WTC11 (cell line): Measurements from ENCODE around the gene AMPD3. TPM values are rescaled to one million over a fixed set of nuclear protein-coding genes. Genes with fewer than 3 reads are reported as not detected.

Source experiments
- ATAC-seq: fragments of 200-7000 bp; cut with Tn5 transposase; 2 replicates; pipeline ENCODE4 v1.10.0; 2021; ENCODE audit warnings: mild to moderate bottlenecking, moderate library complexity
- CTCF ChIA-PET: fragments of 300-600 bp; sonication (Branson Sonifier 250); formaldehyde crosslinking; loops from one replicate; lab custom pipeline; 2021; ENCODE audit warnings: antibody characterized with exemption; lab: Charles Lee
- POLR2A ChIA-PET: fragments of 350-600 bp; sonication (Branson Sonifier 250); formaldehyde crosslinking; loops from one replicate; lab custom pipeline; 2021; ENCODE audit warnings: antibody characterized with exemption; lab: Charles Lee
- DNase-seq: peaks from one replicate; pipeline ENCODE4 v3.0.0; 2021; ENCODE audit warnings: low spot score
- H3K27ac Mint-ChIP-seq: 2 replicates; pipeline ENCODE4 v1.8.0; 2021; ENCODE audit warnings: mixed read lengths
- H3K27me3 Mint-ChIP-seq: 2 replicates; pipeline ENCODE4 v1.8.0; 2021; ENCODE audit warnings: low read depth, mild to moderate bottlenecking, moderate library complexity, mixed read lengths
- H3K36me3 Mint-ChIP-seq: 2 replicates; pipeline ENCODE4 v1.8.0; 2021; ENCODE audit warnings: mixed read lengths
- H3K4me1 Mint-ChIP-seq: 2 replicates; pipeline ENCODE4 v1.8.0; 2022; ENCODE audit warnings: mixed read lengths
- H3K4me3 Mint-ChIP-seq: 2 replicates; pipeline ENCODE4 v1.8.0; 2021; ENCODE audit warnings: mild to moderate bottlenecking, moderate library complexity, mixed read lengths
- H3K9me3 Mint-ChIP-seq: 2 replicates; pipeline ENCODE4 v1.8.0; 2021; ENCODE audit warnings: mixed read lengths
- CBFB ChIP-seq: sonication (generic); formaldehyde crosslinking; IDR thresholded peaks from 2 replicates; pipeline ENCODE4 v1.8.1; 2022; ENCODE audit warnings: mild to moderate bottlenecking, low read depth, missing genetic modification reagents
- E2F1 ChIP-seq: sonication (generic); formaldehyde crosslinking; IDR thresholded peaks from 2 replicates; pipeline ENCODE4 v1.8.0; 2022; ENCODE audit warnings: mild to moderate bottlenecking, missing genetic modification reagents
- ESRRA ChIP-seq: sonication (generic); formaldehyde crosslinking; IDR thresholded peaks from 2 replicates; pipeline ENCODE4 v1.8.1; 2022; ENCODE audit warnings: mild to moderate bottlenecking, missing genetic modification reagents, borderline replicate concordance
- GABPB1 ChIP-seq: sonication (generic); formaldehyde crosslinking; IDR thresholded peaks from 2 replicates; pipeline ENCODE4 v1.8.1; 2023; ENCODE audit warnings: mild to moderate bottlenecking, missing genetic modification reagents
- JUN ChIP-seq: sonication (generic); formaldehyde crosslinking; IDR thresholded peaks from 2 replicates; pipeline ENCODE4 v1.8.0; 2023; ENCODE audit warnings: mild to moderate bottlenecking, missing genetic modification reagents
- MYBL2 ChIP-seq: sonication (generic); formaldehyde crosslinking; IDR thresholded peaks from 2 replicates; pipeline ENCODE4 v1.8.1; 2023; ENCODE audit warnings: mild to moderate bottlenecking, moderate library complexity, missing genetic modification reagents
- SMAD4 ChIP-seq: sonication (generic); formaldehyde crosslinking; IDR thresholded peaks from 2 replicates; pipeline ENCODE4 v1.8.0; 2022; ENCODE audit warnings: mild to moderate bottlenecking, missing genetic modification reagents
- SP1 ChIP-seq: sonication (generic); formaldehyde crosslinking; conservative IDR thresholded peaks from 2 replicates; pipeline ENCODE4 v1.8.1; 2022; ENCODE audit warnings: missing genetic modification reagents
- TEAD1 ChIP-seq: sonication (generic); formaldehyde crosslinking; IDR thresholded peaks from 2 replicates; pipeline ENCODE4 v1.8.0; 2022; ENCODE audit warnings: mild to moderate bottlenecking, missing genetic modification reagents
- ZBTB21 ChIP-seq: sonication (generic); formaldehyde crosslinking; IDR thresholded peaks from 2 replicates; pipeline ENCODE4 v1.8.1; 2023; ENCODE audit warnings: mild to moderate bottlenecking, missing genetic modification reagents, borderline replicate concordance
- ZBTB43 ChIP-seq: sonication (generic); formaldehyde crosslinking; IDR thresholded peaks from 2 replicates; pipeline ENCODE4 v1.8.1; 2023; ENCODE audit warnings: mild to moderate bottlenecking, missing genetic modification reagents
- ZNF232 ChIP-seq: sonication (generic); formaldehyde crosslinking; IDR thresholded peaks from 2 replicates; pipeline ENCODE4 v1.8.0; 2022; ENCODE audit warnings: mild to moderate bottlenecking, missing genetic modification reagents
- total RNA-seq: library from RNA; stranded (reverse); gene quantifications from 3 replicates; pipeline ENCODE4 v1.2.3, GENCODE V29; 2021
- TF ChIP-seq, protein P1 (sequence below): sonication (generic); formaldehyde crosslinking; IDR thresholded peaks from 2 replicates; pipeline ENCODE4 v1.8.1; 2023; ENCODE audit warnings: mild to moderate bottlenecking, moderate library complexity, missing genetic modification reagents
- TF ChIP-seq, protein P2 (sequence below): sonication (generic); formaldehyde crosslinking; IDR thresholded peaks from 2 replicates; pipeline ENCODE4 v1.8.1; 2022; ENCODE audit warnings: mild to moderate bottlenecking, moderate library complexity, missing genetic modification reagents
- TF ChIP-seq, protein P3 (sequence below): sonication (generic); formaldehyde crosslinking; IDR thresholded peaks from 2 replicates; pipeline ENCODE4 v1.8.1; 2022; ENCODE audit warnings: missing genetic modification reagents, borderline replicate concordance
- TF ChIP-seq, protein P4 (sequence below): sonication (generic); formaldehyde crosslinking; conservative IDR thresholded peaks from 2 replicates; pipeline ENCODE4 v1.8.1; 2022; ENCODE audit warnings: mild to moderate bottlenecking, missing genetic modification reagents

The AMPD3 gene
- total RNA-seq, 1 experiment from 2014 or later = 6.4 TPM

- no peak for TF ChIP-seq E2F1 (CRISPR knock-in tag)
- TF ChIP-seq MYBL2 (CRISPR knock-in tag) = no peak
- TF ChIP-seq SP1 = no peak
Measured at GRCh38 chr11:10441652-10442503, 13.2 kb upstream of the AMPD3 start (continued).

DNA sequence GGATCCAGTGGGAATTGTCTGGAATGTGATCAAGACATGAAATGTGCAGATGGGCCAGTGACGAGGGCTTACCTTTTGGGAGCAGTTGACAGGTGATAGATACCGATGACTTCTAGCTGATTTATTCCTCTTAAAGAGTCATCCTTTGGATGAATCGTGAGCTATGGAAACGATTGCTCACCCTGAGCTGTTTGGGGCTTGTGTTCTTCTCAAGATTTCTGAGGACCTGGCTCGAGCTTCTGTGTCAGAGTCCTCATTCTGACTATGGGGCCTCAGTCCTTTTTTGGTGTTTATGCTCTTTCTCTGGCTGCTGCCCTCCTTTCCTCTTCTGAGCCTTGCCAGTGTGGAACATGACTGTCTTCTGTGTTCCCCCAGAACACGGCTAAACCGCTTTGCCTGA lies 11.9 kb upstream of the AMPD3 start:
- peaks cover 2% of the 10 kb centered on the region; the same call in 1 of the 2 replicates for H3K27me3 Mint-ChIP-seq
- ATAC-seq (no peak), DNase-seq (no peak)
- no peaks in the 10 kb centered on the region for H3K4me1 Mint-ChIP-seq
- POLR2A ChIA-PET = no interaction called here
- H3K36me3 Mint-ChIP-seq = no peaks in the 10 kb centered on the region
- no peak overlapping the region for H3K27ac Mint-ChIP-seq
- no peak overlapping the region for H3K4me3 Mint-ChIP-seq
- H3K9me3 Mint-ChIP-seq = no peaks in the 10 kb centered on the region
- CTCF ChIA-PET = interaction anchor here (2.5 kb wide), 1 partner anchor 8 kb away, joined by 7 read pairs; no protein-coding TSS in a partner anchor
- TF ChIP-seq SMAD4 (CRISPR knock-in tag) (no peak), ESRRA (CRISPR knock-in tag) (no peak), ZNF232 (CRISPR knock-in tag) (no peak), CBFB (CRISPR knock-in tag) (no peak), TEAD1 (CRISPR knock-in tag) (no peak), E2F1 (CRISPR knock-in tag) (no peak), GABPB1 (no peak), ZBTB43 (CRISPR knock-in tag) (no peak), JUN (no peak), ZBTB21 (CRISPR knock-in tag) (no peak)
- TF ChIP-seq, protein P1, sequence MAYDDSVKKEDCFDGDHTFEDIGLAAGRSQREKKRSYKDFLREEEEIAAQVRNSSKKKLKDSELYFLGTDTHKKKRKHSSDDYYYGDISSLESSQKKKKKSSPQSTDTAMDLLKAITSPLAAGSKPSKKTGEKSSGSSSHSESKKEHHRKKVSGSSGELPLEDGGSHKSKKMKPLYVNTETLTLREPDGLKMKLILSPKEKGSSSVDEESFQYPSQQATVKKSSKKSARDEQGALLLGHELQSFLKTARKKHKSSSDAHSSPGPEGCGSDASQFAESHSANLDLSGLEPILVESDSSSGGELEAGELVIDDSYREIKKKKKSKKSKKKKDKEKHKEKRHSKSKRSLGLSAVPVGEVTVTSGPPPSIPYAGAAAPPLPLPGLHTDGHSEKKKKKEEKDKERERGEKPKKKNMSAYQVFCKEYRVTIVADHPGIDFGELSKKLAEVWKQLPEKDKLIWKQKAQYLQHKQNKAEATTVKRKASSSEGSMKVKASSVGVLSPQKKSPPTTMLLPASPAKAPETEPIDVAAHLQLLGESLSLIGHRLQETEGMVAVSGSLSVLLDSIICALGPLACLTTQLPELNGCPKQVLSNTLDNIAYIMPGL = no peak
- TF ChIP-seq, protein P2, sequence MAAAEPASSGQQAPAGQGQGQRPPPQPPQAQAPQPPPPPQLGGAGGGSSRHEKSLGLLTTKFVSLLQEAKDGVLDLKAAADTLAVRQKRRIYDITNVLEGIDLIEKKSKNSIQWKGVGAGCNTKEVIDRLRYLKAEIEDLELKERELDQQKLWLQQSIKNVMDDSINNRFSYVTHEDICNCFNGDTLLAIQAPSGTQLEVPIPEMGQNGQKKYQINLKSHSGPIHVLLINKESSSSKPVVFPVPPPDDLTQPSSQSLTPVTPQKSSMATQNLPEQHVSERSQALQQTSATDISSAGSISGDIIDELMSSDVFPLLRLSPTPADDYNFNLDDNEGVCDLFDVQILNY (CRISPR knock-in tag) = no peak
- TF ChIP-seq, protein P3, sequence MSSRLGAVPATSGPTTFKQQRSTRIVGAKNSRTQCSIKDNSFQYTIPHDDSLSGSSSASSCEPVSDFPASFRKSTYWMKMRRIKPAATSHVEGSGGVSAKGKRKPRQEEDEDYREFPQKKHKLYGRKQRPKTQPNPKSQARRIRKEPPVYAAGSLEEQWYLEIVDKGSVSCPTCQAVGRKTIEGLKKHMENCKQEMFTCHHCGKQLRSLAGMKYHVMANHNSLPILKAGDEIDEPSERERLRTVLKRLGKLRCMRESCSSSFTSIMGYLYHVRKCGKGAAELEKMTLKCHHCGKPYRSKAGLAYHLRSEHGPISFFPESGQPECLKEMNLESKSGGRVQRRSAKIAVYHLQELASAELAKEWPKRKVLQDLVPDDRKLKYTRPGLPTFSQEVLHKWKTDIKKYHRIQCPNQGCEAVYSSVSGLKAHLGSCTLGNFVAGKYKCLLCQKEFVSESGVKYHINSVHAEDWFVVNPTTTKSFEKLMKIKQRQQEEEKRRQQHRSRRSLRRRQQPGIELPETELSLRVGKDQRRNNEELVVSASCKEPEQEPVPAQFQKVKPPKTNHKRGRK (CRISPR knock-in tag) = no peak
- TF ChIP-seq, protein P4, sequence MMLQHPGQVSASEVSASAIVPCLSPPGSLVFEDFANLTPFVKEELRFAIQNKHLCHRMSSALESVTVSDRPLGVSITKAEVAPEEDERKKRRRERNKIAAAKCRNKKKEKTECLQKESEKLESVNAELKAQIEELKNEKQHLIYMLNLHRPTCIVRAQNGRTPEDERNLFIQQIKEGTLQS (CRISPR knock-in tag) = no peak
